Left lobe of liver (tissue), 2 donors: ENCODE data around the gene CRY2. TPM values are rescaled to one million over a fixed set of nuclear protein-coding genes. Genes with fewer than 3 reads are reported as not detected.
"Not testable (repeated sequence)": the region's sequence is repeated elsewhere in the genome, so short reads cannot be mapped to it uniquely, and the experiment has no call there.

ENCODE experiments used
- ATAC-seq: fragments of 200-7000 bp; cut with Tn5 transposase; one replicate; pipeline ENCODE4 v1.9.1; 2020; ENCODE audit warnings: mild to moderate bottlenecking, moderate library complexity
- DNase-seq: peaks from one replicate; pipeline ENCODE4 v3.0.0-alpha.2; 2020; ENCODE audit warnings: low spot score
- total RNA-seq: library from RNA; stranded (reverse); gene quantifications from one replicate; pipeline ENCODE4 v1.2.1, GENCODE V29; 2021
- donor health status: DM: no; HTN: no; CAD: no; lungs with moderate emphysema.
- donor health status: DM: no; HTN: yes; CAD: no.

CRY2 gene
- total RNA-seq, 1 donor from 2014 or later = 52.9 TPM

DNA sequence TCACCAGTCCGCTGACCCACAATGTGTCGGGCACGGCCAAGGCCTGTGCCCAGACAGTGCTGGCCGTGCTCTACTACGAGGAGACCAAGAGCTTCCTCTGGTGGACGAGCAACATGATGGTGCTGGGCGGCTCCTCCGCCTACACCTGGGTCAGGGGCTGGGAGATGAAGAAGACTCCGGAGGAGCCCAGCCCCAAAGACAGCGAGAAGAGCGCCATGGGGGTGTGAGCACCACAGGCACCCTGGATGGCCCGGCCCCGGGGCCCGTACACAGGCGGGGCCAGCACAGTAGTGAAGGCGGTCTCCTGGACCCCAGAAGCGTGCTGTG lies 36.2 kb upstream of the CRY2 start:
- DNase-seq = no peak

DNA sequence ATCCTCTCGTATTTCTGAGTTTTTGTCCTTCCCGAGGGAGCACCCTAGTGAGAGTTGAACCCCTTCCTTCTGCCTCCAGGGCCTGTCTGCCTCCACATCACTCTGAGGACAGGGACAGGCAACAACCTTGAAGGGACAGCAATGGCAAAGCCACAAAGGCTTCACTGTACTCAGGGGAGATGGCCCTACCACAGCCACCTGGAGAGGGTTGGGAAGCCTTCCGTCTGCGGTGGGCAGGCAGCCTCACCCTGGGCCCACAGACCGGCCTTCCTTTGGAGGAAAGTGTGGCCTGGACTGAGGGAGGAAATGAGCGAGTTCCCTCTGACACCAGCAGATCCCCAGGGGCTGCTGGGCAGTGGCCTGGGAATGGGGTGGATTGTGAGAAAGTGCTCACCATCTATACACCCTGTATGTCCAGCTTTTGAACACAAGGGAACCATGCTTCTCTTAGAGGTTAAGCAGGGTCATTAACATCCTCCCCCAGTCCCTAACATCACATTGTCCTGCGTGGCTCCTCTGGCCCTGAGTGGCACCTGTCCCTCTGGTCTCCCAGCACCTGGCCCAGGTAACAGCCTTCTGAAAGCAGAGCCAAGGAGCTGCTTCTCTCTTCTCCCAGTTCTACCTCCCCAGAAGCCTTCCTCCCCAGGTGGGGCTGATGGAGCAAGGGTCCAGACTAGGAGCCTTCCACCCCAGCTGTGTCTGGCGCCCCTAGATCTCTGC lies 35.5 kb upstream of the CRY2 start:
- DNase-seq (no peak), ATAC-seq (no peak)

More for the DNA sequence above, 36.2 kb upstream of the CRY2 start:
- no peak for ATAC-seq

DNA sequence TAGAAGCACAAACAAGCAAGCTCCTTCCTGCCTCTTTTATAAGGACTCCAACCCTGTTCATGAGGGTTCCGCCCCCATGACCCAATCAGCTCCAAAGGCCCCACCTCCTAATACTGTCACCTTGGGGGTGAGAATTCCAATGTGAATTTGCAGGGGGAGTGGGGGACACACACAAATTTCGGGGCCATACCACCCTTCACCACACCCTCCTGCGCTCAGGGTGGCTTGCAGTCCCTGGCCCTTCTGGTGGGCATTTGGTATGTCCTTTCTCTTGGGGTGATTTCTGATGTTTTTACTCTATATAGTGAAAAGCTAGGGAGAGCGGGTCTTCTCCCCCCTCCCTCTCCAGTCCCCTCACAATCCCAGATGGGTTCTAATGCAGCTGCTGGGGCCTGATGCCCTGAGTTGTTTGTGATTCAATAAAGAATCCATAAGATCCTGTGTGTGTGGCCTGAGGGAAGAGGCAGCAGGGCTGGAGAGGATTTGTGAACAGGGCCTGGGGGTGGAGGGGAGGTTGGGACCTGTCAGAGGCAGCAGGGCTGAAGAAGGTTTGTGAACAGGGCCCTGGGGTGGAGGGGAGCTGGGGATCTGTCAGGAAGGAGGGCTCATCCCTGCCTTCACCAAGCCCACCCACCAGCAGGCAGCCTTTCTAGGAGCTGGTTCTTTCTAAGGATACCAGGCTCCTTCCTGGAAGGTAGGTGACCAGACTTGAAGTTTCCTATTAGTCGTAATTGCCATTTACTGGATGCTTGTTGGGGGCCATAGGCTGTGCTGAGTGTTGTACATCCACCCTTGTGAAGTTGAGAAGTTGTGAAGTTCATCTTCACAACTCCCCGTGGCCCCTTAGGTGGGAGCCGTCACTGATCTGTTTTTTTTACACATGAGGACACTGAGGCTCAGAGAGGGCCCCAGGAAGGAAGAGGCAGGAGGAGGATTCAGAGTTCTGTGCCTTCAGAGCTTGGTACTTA lies 34.4 kb upstream of the CRY2 start:
- no peak for DNase-seq
- no peak for ATAC-seq

DNA sequence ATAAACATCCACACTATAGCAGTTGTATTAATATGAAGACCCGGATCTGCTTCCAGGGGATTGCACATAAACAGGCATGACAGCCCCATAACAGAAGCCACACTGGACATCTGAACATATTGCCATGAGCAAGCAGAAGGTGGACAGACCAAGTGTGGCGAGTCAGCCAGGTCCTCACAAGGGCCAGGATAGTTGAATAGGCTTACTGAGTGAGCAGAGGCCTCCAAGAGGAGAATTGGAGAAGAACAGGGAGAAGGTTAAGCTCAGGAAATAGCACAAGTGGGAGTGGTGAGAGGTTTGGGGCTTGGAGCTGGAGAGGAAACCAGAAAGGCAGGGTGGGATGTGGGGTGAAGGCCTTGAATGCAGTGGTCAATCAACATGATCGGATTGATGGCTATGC lies 31.5 kb upstream of the CRY2 start:
- peak; percentile 33 for ATAC-seq
- no peak for DNase-seq

DNA sequence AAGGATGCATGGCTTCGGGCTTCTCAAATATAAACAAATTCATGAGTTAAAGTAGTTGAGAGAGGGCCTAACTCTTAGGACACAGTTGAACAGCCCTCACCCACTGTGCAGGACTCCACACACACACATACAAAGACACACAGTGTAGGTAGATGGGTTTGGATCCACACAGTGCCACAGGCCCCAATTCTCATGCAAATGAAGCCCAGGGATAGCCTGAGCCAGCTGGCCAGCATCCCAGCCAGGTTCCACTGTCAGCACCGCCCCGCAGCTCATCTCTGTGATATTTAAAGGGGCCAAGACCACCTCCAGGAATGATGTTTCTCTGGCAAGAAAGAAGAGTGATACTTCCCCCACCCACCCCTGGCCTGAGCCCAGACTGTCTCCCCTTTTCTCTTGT lies 30.7 kb upstream of the CRY2 start:
- ATAC-seq = peak; percentile 79
- no peak for DNase-seq

DNA sequence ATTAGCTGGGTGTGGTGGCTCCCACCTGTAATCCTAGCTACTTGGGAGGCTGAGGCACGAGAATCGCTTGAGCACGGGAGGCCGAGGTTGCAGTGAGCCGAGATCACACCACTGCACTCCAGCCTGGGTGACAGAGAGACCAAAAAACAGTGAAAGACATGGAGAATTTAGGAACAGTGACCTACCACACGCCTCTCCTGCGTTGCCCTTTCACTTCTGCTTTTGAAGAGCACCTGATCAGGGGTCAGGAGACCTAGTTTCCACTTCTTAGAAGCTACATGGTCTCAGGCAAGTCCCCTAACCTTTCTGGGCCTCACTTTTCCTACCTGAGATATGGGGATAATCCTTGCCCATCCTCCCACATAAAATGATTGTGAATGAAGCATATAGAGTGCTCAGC lies 30.1 kb upstream of the CRY2 start:
- DNase-seq (no peak), ATAC-seq (no peak)

DNA sequence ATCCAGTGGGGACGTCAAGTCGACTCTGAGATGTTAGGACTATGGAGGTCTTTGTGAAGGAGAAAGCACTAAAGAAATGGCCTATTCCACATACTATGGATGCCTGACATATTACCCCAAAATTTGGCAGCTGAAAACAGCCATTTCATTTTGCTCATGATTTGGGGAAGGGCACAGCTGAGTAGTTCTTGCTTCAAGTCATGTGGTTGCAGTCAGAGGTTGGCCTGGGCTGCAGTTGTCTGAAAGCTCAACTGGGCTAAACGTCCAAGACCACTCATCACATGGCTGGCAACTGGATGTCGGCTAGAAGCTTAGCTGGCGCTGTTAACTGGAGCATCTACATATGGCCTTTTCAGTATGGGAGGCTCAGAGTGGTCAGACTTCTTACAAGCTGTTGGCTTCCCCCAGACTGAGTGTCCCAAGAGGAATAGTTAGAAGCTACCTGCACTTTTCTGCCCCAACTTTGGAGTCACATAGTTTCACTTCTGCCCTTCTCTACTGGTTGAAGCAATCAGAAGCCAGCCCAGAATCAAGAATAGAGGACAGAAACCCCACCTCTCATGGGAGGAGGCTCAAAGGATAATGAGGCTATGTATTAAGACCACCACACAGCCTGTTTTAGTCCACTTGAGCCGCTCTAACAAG lies 28.2 kb upstream of the CRY2 start:
- ATAC-seq (no peak), DNase-seq (no peak)

DNA sequence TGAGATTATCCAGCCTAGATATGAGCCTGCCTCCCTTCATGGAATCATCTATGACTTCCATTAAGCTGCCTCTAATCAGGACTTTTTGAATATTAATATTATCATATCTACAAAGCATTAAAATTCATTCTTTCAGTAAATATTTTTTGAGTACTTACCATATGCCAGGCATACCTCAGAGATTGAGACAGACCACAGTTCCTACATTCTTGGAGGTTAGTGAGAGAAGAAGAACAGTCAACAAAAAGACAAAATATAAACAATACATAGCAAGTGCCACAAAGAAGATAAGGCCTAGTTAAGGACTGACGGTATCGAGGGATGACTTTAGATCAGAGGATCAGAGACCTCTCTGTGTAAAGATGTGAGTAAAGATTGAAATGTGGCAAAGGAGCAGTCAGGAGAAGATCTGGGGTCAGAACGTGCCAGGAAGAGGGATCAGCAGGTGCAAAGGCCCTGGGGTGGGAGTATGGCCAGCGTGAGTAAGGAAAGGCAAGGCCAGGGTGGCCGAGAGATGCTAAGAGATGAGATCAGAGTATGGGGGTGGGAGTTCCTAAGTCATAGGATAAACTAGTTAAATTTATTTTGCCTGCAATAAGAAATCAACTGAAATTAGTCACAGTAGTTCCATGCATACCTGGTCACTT lies 26.9 kb upstream of the CRY2 start:
- DNase-seq = no peak
- no peak for ATAC-seq

DNA sequence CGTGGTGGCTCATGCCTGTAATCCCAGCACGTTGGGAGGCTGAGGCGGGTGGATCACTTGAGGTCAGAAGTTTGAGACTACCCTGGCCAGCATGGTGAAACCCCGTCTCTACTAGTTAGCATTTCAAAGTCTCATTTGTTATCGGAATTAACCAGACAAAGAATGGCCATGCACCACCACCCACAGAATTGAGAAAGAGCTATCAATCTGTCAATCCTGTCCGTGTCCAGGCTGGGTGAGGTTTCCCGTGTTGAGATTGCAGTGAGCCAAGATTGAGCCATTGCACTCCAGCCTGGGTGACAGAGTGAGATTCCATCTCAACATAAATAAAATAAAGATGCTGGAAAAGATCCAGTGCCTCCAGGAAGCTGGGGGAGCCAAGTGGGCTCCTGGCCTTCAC lies 20.8 kb upstream of the CRY2 start:
- not testable (repeated sequence) for DNase-seq, ATAC-seq

DNA sequence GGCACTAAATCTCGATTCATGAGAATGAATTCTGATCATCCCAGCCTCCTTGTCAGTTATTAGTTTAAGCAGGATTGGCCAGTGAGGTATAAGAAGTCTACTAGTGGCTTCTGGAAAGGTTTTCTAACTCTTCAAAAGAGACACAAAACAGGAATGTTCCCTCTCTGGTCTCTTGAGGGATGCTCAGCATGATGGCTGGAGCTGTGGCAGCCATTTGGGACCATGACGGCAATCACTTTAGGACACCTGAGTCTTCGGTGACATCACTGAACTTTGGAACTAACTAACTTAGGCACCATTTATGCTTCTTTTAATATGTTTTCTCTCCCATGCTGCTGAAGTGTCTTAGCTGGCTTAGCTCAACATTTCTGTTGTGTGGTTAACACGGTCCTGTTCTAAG lies 20.2 kb upstream of the CRY2 start:
- ATAC-seq (no peak), DNase-seq (no peak)

DNA sequence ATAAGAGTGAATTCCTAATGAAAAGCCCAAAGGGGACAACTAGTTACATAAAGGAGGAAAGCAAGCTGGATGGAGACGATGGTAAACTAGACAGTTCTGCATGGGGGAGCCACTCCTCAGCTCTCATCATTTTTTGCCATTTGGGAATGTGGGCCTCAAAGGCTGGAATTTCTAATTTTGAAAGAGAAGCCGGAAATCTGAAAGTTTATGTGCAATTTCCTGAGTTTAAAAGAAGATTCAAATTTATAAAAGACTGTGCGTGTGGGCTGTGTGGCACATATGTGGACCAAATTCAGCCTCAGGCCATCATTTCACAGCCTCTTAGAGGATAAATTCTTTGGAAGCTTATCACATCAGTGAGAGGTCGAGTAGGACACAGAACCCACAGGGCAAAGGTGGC lies 18.3 kb upstream of the CRY2 start:
- ATAC-seq (no peak), DNase-seq (no peak)

DNA sequence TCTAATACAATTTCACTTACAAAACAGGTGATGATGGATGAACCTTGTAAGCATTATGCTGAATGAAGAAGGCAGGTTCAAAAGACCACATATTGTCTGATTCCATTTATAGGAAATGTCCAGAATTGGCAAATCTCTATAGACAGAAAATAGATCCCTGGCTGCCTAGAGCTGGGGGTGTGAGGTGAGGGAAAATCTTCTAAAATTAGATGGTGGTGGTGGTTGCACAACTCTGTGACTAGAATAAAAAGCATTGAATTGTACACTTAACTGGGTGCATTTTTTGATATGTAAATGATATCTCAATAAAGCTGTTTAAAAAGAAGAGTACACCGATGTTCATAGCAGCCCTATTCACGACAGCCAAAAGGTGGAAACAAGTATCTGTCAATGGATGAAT lies 16.7 kb upstream of the CRY2 start:
- ATAC-seq (no peak), DNase-seq (no peak)

DNA sequence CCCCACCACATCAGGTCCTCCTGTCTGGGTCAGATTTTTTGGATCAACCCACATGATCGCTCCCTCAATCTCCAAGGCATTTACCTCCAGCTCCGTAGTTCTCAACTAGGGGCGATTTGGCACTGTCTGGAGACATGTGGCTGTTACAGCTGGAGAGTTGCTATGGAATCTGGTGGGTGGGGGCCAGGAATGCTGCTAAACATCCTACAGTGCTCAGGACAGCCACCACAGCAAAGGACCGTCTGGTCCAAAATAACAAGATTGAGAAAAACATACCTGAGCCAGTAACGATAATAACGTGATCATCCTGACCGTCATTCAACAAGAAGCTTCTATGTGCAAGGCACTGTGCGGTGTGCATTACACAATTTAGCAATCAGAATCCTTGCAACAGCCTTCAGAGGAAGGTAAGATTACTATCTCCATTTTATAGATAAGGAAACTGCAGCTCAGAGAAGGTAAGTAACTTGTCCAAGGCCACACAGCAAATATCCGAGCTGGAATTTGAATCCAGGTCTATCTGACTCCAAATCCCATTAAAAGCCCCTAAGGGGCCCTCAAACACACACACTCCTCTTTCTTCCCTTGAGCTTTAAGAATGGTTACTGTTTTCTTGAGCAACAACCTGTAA lies 14.3 kb upstream of the CRY2 start:
- DNase-seq (no peak), ATAC-seq (no peak)

DNA sequence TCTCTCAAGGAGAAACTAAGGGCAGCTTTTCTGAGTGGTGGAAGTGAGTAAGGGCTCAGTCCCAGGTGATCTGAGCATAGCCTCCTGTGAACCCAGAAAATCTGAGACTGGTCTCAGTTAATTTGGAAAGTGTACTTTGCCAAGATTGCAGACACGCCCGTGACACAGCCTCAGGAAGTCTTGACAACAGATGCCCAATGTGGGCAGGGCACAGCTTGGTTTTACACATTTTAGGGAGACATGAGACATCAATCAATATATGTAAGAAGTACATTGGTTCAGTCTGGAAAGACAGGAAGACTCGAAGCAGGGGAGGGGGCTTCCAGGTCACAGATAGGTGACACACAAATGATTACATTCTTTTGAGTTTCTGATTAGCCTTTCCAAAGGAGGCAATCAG lies 13.5 kb upstream of the CRY2 start:
- DNase-seq (no peak), ATAC-seq (no peak)

DNA sequence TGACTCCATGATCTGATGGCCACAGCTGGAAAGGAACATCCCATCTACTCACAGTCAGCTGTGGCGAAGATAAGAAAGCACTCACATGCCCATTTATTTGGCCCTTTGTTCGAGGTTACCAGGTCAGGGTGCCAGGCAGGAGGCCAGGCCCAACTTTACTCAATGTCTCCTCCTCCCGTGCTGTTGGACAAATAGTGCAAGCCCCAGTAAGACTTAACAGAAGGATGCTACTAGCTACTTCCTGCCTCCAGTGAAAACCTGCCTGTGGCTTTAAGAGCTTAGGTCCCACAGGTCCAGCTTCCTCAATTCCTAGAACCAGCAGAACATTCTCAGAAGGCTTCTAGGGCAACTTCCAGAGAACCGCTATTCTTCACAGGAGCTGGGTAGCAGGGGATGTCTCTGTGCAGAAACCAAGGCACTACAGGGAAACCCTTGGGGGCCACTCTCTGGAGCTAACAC lies 12.9 kb upstream of the CRY2 start:
- DNase-seq = peak; percentile 65
- peak; percentile 97 for ATAC-seq

DNA sequence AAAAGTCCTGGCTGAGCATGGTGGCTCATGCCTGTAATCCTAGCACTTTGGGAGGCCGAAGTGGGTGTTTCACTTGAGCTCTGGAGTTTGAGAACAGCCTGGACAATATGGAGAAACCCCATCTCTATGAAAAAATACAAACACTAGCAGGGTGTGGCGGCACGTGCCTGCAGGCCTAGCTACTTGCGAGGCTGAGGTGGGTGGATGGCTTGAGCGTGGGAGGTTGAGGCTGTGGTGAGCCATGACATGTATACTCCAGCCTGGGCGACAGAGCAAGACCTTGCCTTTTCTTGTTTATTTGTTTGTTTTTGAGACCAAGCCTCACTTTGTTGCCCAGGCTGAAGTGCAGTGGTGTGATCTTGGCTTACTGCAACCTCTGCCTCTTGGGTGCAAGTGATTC lies 8.1 kb upstream of the CRY2 start:
- ATAC-seq = no peak

DNA sequence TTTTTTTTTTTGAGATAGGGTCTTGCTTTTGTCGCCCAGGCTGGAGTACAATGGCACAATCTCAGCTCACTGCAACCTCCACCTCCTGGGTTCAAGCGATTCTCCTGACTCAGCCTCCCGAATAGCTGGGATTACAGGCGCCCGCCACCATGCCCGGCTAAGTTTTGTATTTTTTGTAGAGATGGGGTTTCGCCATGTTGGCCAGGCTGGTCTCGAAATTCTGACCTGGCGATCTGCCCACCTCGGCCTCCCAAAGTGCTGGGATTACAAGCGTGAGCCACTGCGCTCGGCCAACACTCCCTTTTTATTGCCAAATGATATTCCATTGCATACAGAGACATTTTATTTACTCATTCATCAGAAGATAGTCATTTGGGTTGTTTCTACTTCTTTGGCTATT lies 7.0 kb upstream of the CRY2 start:
- DNase-seq, ATAC-seq: not testable (repeated sequence)

More for the DNA sequence above, 8.1 kb upstream of the CRY2 start:
- DNase-seq = no peak

DNA sequence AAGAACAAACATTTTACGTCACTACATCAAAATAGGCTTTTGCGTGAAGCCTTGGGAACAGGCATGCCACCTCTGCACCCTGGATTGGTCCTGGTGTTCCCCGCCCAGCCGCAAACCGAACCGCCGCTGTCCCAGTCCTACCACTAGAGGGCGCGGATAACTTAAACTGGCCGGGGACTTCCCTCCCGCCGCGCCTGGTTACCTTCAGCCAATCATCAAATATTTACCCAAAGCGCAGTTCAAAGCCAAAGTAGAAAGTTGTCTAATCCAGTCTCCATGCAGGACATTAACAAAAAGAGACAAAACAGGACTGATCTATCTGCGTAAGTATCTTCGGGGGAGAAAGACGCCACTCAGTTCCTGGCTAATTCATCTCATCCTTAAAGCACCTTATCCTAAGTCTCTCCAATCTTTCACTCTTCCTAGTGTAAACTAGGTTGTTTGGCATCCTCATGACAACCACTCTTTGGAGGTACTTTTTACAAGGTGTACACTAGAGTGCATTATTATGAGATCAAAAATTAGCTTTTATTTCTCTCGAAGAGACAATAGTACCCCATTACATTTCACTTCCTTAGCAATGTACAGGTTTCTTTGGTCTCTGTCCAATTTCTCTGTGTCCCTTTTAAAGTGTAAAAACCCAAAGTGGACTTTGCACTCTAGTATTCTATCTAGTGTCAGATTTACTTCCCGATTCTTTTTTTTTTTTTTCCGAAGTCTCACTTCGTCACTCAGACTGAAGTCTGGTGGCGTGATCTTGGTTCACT lies 3.9 kb upstream of the CRY2 start:
- DNase-seq (peak; percentile 92), ATAC-seq (peak; percentile 70)

DNA sequence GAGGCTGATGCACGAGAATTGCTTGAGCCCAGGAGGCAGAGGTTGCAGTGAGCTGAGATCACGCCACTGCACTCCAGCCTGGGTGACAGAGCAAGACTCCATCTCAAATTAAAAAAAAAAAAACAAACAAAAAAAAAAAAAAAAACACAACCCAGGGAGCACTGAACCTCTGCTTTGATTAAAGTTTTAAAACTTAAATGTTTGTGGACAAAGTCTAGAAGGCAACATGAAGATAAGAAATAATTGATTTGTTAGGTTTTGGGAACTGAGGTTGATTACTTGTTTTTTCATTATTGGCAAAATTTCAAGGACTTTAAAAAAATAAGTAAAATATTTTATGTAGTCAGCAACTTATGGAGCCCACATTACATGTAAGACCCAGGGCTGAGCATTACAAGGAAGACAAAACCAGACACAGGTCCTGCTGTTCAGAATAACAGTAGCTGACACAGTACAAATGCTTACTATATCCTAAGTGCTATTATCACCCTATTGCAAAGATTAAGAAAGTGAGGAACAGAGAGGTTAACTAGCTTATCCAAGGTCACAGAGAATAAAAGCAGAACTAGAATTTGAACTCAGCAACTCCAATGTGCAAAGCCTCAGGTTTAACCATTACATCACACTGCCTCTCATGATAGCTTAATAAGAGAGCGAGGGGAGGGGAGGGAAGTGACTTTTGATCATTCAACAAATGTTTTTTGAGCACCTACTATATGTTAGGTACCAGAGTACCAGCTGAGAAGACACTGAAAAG lies 2.3 kb upstream of the CRY2 start:
- DNase-seq = no peak
- no peak for ATAC-seq
